SK-N-SH (cell line): ENCODE results near the gene SLC17A3. TPM values are rescaled to one million over a fixed set of nuclear protein-coding genes. Genes with fewer than 3 reads are reported as not detected.

ENCODE experiments used
- CTCF ChIA-PET: fragments of 300-600, 350-600 bp; formaldehyde crosslinking; extraction: SDS; loops from one replicate; lab custom pipeline; 2021; lab: Yijun Ruan, JAX
- POLR2A ChIA-PET: fragments of 350-600 bp; sonication (Branson Sonifier 250); formaldehyde crosslinking; extraction: SDS; loops from one replicate; lab custom pipeline; 2020; ENCODE audit warnings: antibody characterized with exemption, inconsistent platforms; lab: Yijun Ruan, JAX
- DNase-seq: peaks from one replicate; pipeline ENCODE4 v3.0.0; 2012
- H2AFZ ChIP-seq: fragments of 200-600 bp; sonication (generic); 2 replicates; pipeline ENCODE4 v1.8.1; 2016; ENCODE audit warnings: antibody characterized with exemption, mild to moderate bottlenecking, low read depth
- H3F3A ChIP-seq: fragments of 200-600 bp; sonication (generic); replicated peaks from 2 replicates; pipeline ENCODE3; 2016; ENCODE audit warnings: antibody characterized with exemption, mild to moderate bottlenecking; ENCODE audit not compliant: insufficient read depth
- H3K27ac ChIP-seq, 2 experiments: fragments of 200-500 bp in 1 of 2; fragments of 200-600 bp in 1 of 2; sonication (Bioruptor generic) in 1 of 2; sonication (generic), shearing (Covaris generic) in 1 of 2; 2 replicates each; pipeline versions ENCODE4 v1.5.1 to v1.6.1; 2014 to 2016; ENCODE audit warnings: low read depth in 2 of 2, inconsistent platforms in 1 of 2, low read length in 1 of 2, mild to moderate bottlenecking in 1 of 2, mixed read lengths in 1 of 2
- H3K27me3 ChIP-seq: fragments of 200-600 bp; sonication (generic), shearing (Covaris generic); 2 replicates; pipeline ENCODE4 v1.6.1; 2016; ENCODE audit warnings: mixed run types; ENCODE audit not compliant: insufficient read depth
- H3K36me3 ChIP-seq, 2 experiments: fragments of 200-500 bp in 1 of 2; fragments of 200-600 bp in 1 of 2; sonication (Bioruptor generic) in 1 of 2; sonication (generic) in 1 of 2; replicated peaks in 1 of 2; 2 replicates each; pipeline versions ENCODE3 to v1.5.1; 2014 to 2016; ENCODE audit warnings: low read length in 1 of 2, mild to moderate bottlenecking in 1 of 2; ENCODE audit not compliant: insufficient read depth in 2 of 2, control insufficient read depth in 1 of 2
- H3K4me1 ChIP-seq, 2 experiments: fragments of 200-500 bp in 1 of 2; fragments of 200-600 bp in 1 of 2; sonication (Bioruptor generic) in 1 of 2; sonication (generic), shearing (Covaris generic) in 1 of 2; 2 replicates each; pipeline versions ENCODE4 v1.5.1 to v1.6.1; 2014 to 2016; ENCODE audit warnings: low read depth in 1 of 2, low read length in 1 of 2, mixed run types in 1 of 2; ENCODE audit not compliant: insufficient read depth in 2 of 2, control insufficient read depth in 1 of 2
- H3K4me2 ChIP-seq: fragments of 200-600 bp; sonication (generic), shearing (Covaris generic); 2 replicates; pipeline ENCODE4 v1.6.1; 2017; ENCODE audit warnings: mixed run types
- H3K4me3 ChIP-seq, 2 experiments: fragments of 200-500 bp in 1 of 2; fragments of 200-600 bp in 1 of 2; sonication (Bioruptor generic) in 1 of 2; sonication (generic), shearing (Covaris generic) in 1 of 2; 2 replicates each; pipeline versions ENCODE4 v1.5.1 to v1.8.1; 2014 to 2016; ENCODE audit warnings: low read depth in 2 of 2, inconsistent platforms in 1 of 2, low read length in 1 of 2, mild to moderate bottlenecking in 1 of 2, mixed read lengths in 1 of 2, moderate library complexity in 1 of 2
- H3K79me2 ChIP-seq: fragments of 200-600 bp; sonication (generic); 2 replicates; pipeline ENCODE4 v1.8.1; 2017; ENCODE audit warnings: mild to moderate bottlenecking; ENCODE audit not compliant: insufficient read depth
- H3K9ac ChIP-seq: fragments of 200-600 bp; sonication (generic); 2 replicates; pipeline ENCODE4 v1.6.1; 2017; ENCODE audit warnings: mixed run types
- H3K9me2 ChIP-seq: fragments of 200-600 bp; sonication (generic); 2 replicates; pipeline ENCODE4 v1.6.1; 2017; ENCODE audit warnings: mixed run types
- H3K9me3 ChIP-seq: fragments of 200-600 bp; sonication (generic); 2 replicates; pipeline ENCODE4 v1.6.1; 2017; ENCODE audit warnings: mixed run types, mild to moderate bottlenecking, moderate library complexity
- H4K20me1 ChIP-seq: fragments of 200-600 bp; sonication (generic); 2 replicates; pipeline ENCODE4 v1.6.1; 2017; ENCODE audit warnings: mild to moderate bottlenecking, mixed run types; ENCODE audit not compliant: insufficient read depth
- CTCF ChIP-seq: fragments of 200-600 bp; sonication (generic); IDR thresholded peaks from 2 replicates; pipeline ENCODE4 v1.6.1; 2017; ENCODE audit warnings: antibody characterized with exemption, mild to moderate bottlenecking, moderate library complexity
- EZH2phosphoT487 ChIP-seq: fragments of 200-600 bp; sonication (generic); IDR thresholded peaks from 2 replicates; pipeline ENCODE4 v1.6.1; 2017; ENCODE audit warnings: low read depth, mixed run types, mild to moderate bottlenecking, antibody characterized with exemption, moderate library complexity, borderline replicate concordance
- FOSL2 ChIP-seq: IDR thresholded peaks from 2 replicates; pipeline ENCODE4 v1.4.0; 2012; ENCODE audit warnings: low read depth, mild to moderate bottlenecking, moderate library complexity, borderline replicate concordance
- GABPA ChIP-seq: IDR thresholded peaks from 2 replicates; pipeline ENCODE4 v1.4.0; 2012; ENCODE audit warnings: low read depth, mild to moderate bottlenecking
- NRF1 ChIP-seq: IDR thresholded peaks from 2 replicates; pipeline ENCODE4 v1.6.1; 2012; ENCODE audit warnings: low read depth, mild to moderate bottlenecking, low read length
- RAD21 ChIP-seq: IDR thresholded peaks from 2 replicates; pipeline ENCODE4 v1.6.1; 2012; ENCODE audit warnings: mild to moderate bottlenecking, low read length
- RFX5 ChIP-seq: IDR thresholded peaks from 2 replicates; pipeline ENCODE4 v1.6.1; 2012; ENCODE audit warnings: mild to moderate bottlenecking, improper control_type of control experiment, low read length
- RXRA ChIP-seq: IDR thresholded peaks from 2 replicates; pipeline ENCODE4 v1.4.0; 2012; ENCODE audit warnings: low read depth, mild to moderate bottlenecking, borderline replicate concordance
- TAF1 ChIP-seq: IDR thresholded peaks from 2 replicates; pipeline ENCODE4 v1.6.1; 2012; ENCODE audit warnings: low read depth, mild to moderate bottlenecking, low read length, moderate library complexity, borderline replicate concordance
- TCF12 ChIP-seq: IDR thresholded peaks from 2 replicates; pipeline ENCODE4 v1.4.0; 2012
- YY1 ChIP-seq: IDR thresholded peaks from 2 replicates; pipeline ENCODE4 v1.4.0; 2012; ENCODE audit warnings: low read depth, mild to moderate bottlenecking
- polyA plus RNA-seq, 3 experiments: library from polyadenylated mRNA; depleted of rRNA; stranded (reverse); fragments of >200 nt; gene quantifications; 2 replicates each; pipeline ENCODE4 v1.2.3, GENCODE V29; 2012
- TF ChIP-seq, protein P1 (sequence below): fragments of 150-350 bp; IDR thresholded peaks from 2 replicates; pipeline ENCODE4 v1.6.1; 2017; ENCODE audit warnings: antibody characterized with exemption, low read length, low read depth, borderline replicate concordance
- TF ChIP-seq, protein P2 (sequence below): IDR thresholded peaks from 2 replicates; pipeline ENCODE4; 2012
- TF ChIP-seq, protein P3 (sequence below): fragments of 150-350 bp; IDR thresholded peaks from 2 replicates; pipeline ENCODE4 v1.6.1; 2016; ENCODE audit warnings: mild to moderate bottlenecking, low read depth, low read length
- TF ChIP-seq, protein P4 (sequence below): IDR thresholded peaks from 2 replicates; pipeline ENCODE4 v1.4.0; 2012; ENCODE audit warnings: low read depth, borderline replicate concordance
- TF ChIP-seq, protein P5 (sequence below): IDR thresholded peaks from 2 replicates; pipeline ENCODE4 v1.6.1; 2012; ENCODE audit warnings: mild to moderate bottlenecking, low read depth, low read length, moderate library complexity

The SLC17A3 gene
- polyA plus RNA-seq, 1 of the 3 experiments (the other 2 are of a cell fraction): not detected

GRCh38 chr6:25821341-25821740 lies 52.7 kb downstream of the SLC17A3 start:
- Histone ChIP-seq H3K9me2 (no peaks in the 10 kb centered on the region), H4K20me1 (no peaks in the 10 kb centered on the region), H3K4me2 (no peak overlapping the region), H3K27me3 (no peaks in the 10 kb centered on the region), H3K9me3 (no peaks in the 10 kb centered on the region), H3K4me3 (no peak overlapping the region), H2AFZ (no peak overlapping the region), H3K4me1 (no peaks in the 10 kb centered on the region), H3F3A (no peaks in the 10 kb centered on the region), H3K36me3 (no peaks in the 10 kb centered on the region), H3K27ac (no peak overlapping the region), H3K9ac (no peak overlapping the region), H3K79me2 (no peaks in the 10 kb centered on the region)
- POLR2A ChIA-PET: no interaction called here
- TF ChIP-seq RAD21 (no peak), TAF1 (no peak), NRF1 (no peak), TCF12 (no peak), GABPA (no peak), CTCF (no peak), YY1 (no peak), FOSL2 (no peak), RFX5 (no peak), RXRA (no peak), EZH2phosphoT487 (no peak)
- TF ChIP-seq, protein P1, sequence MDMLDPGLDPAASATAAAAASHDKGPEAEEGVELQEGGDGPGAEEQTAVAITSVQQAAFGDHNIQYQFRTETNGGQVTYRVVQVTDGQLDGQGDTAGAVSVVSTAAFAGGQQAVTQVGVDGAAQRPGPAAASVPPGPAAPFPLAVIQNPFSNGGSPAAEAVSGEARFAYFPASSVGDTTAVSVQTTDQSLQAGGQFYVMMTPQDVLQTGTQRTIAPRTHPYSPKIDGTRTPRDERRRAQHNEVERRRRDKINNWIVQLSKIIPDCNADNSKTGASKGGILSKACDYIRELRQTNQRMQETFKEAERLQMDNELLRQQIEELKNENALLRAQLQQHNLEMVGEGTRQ: no peak
- TF ChIP-seq, protein P2, sequence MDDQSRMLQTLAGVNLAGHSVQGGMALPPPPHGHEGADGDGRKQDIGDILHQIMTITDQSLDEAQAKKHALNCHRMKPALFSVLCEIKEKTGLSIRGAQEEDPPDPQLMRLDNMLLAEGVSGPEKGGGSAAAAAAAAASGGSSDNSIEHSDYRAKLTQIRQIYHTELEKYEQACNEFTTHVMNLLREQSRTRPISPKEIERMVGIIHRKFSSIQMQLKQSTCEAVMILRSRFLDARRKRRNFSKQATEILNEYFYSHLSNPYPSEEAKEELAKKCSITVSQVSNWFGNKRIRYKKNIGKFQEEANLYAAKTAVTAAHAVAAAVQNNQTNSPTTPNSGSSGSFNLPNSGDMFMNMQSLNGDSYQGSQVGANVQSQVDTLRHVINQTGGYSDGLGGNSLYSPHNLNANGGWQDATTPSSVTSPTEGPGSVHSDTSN: no peak
- TF ChIP-seq, protein P3, sequence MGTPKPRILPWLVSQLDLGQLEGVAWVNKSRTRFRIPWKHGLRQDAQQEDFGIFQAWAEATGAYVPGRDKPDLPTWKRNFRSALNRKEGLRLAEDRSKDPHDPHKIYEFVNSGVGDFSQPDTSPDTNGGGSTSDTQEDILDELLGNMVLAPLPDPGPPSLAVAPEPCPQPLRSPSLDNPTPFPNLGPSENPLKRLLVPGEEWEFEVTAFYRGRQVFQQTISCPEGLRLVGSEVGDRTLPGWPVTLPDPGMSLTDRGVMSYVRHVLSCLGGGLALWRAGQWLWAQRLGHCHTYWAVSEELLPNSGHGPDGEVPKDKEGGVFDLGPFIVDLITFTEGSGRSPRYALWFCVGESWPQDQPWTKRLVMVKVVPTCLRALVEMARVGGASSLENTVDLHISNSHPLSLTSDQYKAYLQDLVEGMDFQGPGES: no peak
- TF ChIP-seq, protein P4, sequence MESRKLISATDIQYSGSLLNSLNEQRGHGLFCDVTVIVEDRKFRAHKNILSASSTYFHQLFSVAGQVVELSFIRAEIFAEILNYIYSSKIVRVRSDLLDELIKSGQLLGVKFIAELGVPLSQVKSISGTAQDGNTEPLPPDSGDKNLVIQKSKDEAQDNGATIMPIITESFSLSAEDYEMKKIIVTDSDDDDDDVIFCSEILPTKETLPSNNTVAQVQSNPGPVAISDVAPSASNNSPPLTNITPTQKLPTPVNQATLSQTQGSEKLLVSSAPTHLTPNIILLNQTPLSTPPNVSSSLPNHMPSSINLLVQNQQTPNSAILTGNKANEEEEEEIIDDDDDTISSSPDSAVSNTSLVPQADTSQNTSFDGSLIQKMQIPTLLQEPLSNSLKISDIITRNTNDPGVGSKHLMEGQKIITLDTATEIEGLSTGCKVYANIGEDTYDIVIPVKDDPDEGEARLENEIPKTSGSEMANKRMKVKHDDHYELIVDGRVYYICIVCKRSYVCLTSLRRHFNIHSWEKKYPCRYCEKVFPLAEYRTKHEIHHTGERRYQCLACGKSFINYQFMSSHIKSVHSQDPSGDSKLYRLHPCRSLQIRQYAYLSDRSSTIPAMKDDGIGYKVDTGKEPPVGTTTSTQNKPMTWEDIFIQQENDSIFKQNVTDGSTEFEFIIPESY: no peak
- TF ChIP-seq, protein P5, sequence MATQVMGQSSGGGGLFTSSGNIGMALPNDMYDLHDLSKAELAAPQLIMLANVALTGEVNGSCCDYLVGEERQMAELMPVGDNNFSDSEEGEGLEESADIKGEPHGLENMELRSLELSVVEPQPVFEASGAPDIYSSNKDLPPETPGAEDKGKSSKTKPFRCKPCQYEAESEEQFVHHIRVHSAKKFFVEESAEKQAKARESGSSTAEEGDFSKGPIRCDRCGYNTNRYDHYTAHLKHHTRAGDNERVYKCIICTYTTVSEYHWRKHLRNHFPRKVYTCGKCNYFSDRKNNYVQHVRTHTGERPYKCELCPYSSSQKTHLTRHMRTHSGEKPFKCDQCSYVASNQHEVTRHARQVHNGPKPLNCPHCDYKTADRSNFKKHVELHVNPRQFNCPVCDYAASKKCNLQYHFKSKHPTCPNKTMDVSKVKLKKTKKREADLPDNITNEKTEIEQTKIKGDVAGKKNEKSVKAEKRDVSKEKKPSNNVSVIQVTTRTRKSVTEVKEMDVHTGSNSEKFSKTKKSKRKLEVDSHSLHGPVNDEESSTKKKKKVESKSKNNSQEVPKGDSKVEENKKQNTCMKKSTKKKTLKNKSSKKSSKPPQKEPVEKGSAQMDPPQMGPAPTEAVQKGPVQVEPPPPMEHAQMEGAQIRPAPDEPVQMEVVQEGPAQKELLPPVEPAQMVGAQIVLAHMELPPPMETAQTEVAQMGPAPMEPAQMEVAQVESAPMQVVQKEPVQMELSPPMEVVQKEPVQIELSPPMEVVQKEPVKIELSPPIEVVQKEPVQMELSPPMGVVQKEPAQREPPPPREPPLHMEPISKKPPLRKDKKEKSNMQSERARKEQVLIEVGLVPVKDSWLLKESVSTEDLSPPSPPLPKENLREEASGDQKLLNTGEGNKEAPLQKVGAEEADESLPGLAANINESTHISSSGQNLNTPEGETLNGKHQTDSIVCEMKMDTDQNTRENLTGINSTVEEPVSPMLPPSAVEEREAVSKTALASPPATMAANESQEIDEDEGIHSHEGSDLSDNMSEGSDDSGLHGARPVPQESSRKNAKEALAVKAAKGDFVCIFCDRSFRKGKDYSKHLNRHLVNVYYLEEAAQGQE: no peak
- no peak for DNase-seq
- CTCF ChIA-PET: no interaction called here
